GM19397 (cell line): ENCODE measurements around the gene CAMSAP3.

Experiments
- ATAC-seq: cut with Tn5 transposase; IDR thresholded peaks from one replicate; pipeline ENCODE4 v1.9.1; 2021; ENCODE audit warnings: mild to moderate bottlenecking, moderate library complexity; ENCODE audit not compliant: unreplicated experiment

CAMSAP3 gene

GRCh38 chr19:7646426-7646700 is 50.7 kb downstream of the CAMSAP3 start:
- no peak for ATAC-seq

- ATAC-seq = no peak
Observed at GRCh38 chr19:7647156-7647555, 51.5 kb downstream of the CAMSAP3 start.

- no peak for ATAC-seq
Observed at GRCh38 chr19:7648265-7649014, 52.8 kb downstream of the CAMSAP3 start.

GRCh38 chr19:7650148-7650547 is 54.5 kb downstream of the CAMSAP3 start:
- ATAC-seq = no peak

- ATAC-seq = no peak
Observed at GRCh38 chr19:7652061-7652641, 56.5 kb downstream of the CAMSAP3 start.

GRCh38 chr19:7654401-7654800 is 58.7 kb downstream of the CAMSAP3 start:
- ATAC-seq = no peak

- ATAC-seq = no peak
Observed at GRCh38 chr19:7655581-7655980, 59.9 kb downstream of the CAMSAP3 start.

GRCh38 chr19:7657131-7657751 is 61.6 kb downstream of the CAMSAP3 start:
- ATAC-seq = no peak

GRCh38 chr19:7658219-7658686 is 62.6 kb downstream of the CAMSAP3 start:
- peak; percentile 61 for ATAC-seq

GRCh38 chr19:7661744-7662538 is 66.3 kb downstream of the CAMSAP3 start:
- ATAC-seq = no peak

GRCh38 chr19:7662657-7663056 is 67.0 kb downstream of the CAMSAP3 start:
- no peak for ATAC-seq

GRCh38 chr19:7663706-7664105 is 68.0 kb downstream of the CAMSAP3 start:
- ATAC-seq = no peak

GRCh38 chr19:7665076-7665475 is 69.4 kb downstream of the CAMSAP3 start:
- ATAC-seq = no peak
